K562 treated with DMSO at 1 percent for 4 hours (cell line): ENCODE results near the gene MAB21L1. TPM values are rescaled to one million over a fixed set of nuclear protein-coding genes. Genes with fewer than 3 reads are reported as not detected.

Experiments used
- total RNA-seq: library from RNA; unstranded; fragments of 300-600 nt; gene quantifications from 2 replicates; pipeline ENCODE4 v1.2.3, GENCODE V29; 2022; ENCODE audit not compliant: insufficient read depth

The MAB21L1 gene
- total RNA-seq: not detected in 2 replicates

DNA sequence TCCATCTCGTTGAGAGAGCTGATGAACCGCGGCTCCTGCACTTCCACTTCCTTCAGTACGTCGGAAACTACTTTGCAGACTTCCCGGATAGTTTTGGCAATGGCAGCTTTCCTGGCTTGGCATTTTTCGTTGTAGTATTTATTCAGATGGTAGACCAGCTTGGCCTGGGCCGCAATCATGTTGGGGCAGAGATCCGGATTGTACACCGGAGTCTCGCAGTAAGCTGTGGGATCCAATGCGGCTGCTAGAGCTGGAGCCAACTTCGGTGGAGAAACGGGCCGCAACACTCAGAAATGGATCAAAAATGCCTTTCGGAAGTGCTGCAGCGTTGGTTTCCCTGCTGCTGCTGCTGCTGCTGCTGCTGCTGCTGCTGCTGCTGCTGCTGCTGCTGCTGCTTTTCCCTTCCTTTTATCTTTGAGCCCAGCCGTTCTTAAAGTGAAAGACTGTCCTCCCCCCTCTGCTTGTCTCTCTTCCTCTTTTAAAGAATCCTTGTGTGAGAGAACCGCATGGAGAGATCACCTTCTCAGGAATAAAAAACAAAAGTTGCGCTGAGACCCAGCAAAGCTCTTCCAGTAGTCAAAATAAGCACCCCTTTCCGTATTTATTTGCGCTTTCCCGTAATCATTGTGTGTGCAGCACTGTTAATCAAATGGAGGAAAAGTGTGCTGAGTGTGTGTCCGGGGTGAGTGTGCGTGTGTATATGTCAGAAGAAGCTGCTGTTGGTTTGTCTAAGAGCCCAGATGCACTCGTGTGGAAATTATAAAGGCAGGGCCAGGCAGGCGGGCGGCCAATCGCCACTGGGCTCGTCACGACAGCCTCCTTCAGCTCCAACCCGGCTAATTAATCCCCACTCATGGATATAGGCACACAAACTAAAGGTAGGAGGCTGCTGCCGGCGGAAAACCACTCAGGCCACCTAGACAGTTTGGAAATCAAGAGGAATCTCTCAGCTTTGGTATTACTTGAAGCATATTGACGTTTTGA lies at the start of gene MAB21L1:
TSS of gene MAB21L1 (minus strand) at position 730 of the 984 bp plus-strand sequence. CDS start at position 179, 551 bp downstream.

